ENCODE measurements around the gene ZNF608.
A peak's percentile ranks its signal among the peaks of the same experiment; 100 is the strongest.

Gene ZNF608

DNA sequence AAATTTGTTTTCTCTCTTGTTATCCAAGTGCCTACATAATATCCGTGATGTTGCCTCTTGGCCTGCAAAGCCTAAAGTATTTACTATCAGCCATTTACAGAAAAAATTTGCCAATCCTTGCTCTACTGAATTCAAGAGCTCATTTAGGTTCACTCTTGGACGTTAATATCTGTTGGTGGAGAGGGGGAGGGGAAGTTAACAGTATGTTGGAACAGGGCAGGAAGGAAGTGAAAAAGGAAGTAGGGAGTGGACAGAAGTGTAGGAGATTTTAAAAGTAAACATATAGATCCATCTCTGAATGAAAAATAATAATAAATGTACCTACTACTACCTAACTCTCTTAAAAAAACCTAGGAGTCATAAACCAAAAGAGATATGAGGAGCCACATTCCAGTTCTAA lies 32.8 kb downstream of the ZNF608 start:
- no peak for DNase-seq

DNA sequence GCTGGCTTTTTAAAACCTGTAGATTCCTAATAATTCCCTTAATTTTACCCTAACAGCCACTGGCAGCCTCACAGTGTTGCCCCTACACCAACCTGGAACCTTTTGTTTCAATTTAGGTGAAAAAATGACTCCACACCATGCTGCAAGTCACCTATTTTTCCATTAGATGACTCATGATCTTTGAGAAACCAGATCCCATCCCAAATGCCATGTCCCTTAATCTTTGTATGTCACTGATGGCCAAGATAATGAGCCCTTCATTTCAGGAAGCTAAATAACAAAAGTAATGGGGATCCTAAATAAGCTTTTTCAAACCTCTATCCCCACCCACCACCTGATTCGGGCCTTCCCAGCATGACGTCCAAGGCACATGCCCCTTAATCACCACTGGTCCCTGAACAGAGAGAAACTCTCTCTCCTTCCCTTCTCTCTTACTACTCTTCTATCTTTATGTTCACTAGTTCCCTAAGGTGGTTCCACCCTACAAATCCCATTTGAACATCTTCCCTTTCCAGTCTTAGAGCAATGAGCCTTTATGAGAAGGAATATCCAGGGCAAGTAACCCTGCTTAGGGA lies 33.6 kb downstream of the ZNF608 start:
- no peak for DNase-seq

DNA sequence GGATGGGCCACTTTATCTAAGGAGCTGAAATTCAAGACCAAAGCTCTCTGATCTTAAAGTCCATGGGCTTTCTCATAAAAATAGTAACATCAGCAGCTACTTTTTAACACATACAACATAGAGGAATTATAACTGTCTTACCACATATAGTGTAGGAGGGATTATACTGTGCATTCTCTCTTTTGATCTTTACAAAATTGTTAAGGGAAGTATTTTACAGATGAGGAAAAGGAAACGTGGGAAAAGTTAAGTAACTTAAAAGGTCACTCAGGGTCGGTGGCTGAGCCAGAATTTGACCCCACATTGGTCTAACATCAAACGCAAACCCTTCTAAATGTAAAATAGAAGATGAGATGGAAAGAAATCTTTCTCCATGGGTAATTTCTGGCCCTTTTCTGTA lies 38.4 kb downstream of the ZNF608 start:
- no peak for DNase-seq

DNA sequence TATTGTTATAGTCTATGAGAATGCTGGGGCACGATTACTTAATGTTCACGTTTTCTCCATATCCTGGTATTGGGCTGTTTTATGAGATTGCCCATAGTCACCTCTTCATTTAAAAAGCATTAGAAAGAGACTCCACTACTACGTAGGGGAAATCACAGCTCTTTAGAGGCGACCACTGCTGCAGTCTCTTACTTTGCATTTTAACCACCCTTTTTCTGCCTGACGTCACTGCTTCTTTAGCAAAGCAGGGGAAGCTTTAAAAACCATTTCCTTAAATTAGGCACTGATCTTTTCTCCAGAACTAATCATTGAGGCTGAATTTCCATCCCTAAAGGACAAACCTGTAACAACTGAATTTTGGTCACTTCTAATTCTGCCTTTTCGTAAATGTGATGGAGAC lies 38.9 kb downstream of the ZNF608 start:
- peak in 1 of 2 donors; percentile 6 for DNase-seq

DNA sequence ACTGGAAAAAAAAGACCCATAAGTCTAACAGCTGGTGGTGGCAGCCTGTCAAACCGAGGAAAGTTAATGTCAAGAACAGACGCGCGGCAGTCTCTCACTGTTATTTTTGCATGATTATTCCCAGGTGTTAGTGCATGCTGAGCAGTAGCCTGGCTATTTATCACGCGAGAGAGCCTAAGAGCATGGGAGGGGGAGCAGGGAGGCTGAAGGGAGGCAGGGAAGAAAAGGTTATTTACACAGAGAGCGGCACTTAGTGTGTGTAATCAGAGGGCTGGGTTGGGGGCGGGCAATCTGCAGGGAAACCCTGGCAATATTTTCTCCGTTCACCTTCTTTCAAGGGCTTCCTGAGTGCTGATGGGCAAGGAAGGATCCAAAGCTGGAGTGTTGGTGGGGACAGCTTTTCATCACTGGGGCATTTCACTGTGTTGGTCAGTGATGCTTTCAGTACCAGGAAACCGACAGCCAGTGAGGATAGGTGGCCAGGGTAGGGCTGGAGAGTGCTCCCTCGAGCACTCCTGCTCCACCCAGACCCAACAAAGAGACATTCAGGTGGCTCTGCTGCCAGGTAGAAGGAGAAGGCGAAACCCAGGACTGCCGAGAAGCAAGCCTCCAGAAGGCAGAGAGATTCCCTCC lies 39.6 kb downstream of the ZNF608 start:
- DNase-seq = no peak

DNA sequence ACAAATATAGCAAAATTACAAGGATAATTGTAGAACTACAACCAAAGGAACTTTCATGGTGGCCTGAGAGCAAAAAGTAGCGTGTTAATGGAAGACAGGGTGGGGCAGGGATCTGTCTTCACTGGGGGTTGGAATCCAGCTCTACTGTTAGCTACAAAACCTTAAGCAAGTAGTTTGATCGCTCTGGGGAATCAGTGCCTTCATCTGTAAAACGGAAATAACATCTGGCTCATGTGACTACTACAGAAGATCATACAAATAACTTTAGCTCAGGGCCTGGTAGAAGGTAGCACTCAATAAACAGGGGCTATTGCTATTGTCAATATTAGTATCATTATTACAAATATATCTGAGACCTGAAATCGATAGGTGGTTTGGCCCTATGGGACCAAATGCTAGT lies 40.4 kb downstream of the ZNF608 start:
- no peak for DNase-seq

DNA sequence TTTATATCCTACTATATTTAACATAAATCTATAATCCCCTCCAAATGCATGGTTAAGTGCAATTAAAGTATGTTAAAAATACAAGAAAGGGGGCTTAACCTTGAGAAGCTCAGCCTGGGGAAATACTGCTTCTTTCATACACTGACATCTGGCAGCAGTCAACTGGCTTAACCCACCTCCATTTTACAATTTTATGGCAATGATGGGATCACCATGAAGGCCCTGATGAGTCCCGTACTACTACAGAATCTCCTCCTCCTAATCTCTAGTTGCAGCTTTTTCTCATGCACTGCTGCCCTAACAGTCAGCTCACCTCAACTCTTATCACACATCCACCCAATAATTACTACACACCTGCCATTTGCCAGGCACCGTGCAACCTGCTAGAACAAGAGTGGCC lies 40.9 kb downstream of the ZNF608 start:
- no peak for DNase-seq

DNA sequence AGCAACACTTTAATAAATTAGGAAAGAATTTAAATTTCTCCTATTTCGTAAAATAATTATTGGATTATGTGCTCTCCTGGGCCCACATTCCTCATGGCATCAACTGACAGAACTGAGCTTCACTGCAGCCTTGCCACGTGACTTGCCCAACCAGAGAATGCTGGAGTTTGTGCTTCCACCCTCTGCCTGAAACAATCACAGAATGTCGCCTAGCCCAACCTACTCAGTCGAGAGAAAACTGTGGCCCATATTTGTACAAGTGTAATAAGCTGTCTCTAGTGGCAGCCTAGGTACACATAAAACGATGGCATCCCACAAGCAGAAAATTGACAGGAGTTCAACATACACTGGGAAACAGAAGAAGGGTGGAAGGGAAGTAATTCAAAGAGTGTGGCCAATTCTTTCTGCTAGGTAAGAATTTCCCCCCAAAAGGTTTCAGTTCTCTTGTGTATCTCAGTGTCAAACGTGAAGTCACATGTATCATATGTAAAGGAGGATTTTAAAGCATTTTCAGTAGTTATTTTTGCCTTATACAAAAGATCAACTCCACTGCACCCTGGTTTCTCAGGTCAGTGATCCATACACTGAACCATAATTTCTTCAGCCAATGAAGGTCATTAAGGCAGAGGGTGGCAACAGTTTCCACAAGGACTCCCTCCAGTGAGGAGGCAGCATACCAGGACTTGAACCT lies 41.7 kb downstream of the ZNF608 start:
- no peak for DNase-seq

DNA sequence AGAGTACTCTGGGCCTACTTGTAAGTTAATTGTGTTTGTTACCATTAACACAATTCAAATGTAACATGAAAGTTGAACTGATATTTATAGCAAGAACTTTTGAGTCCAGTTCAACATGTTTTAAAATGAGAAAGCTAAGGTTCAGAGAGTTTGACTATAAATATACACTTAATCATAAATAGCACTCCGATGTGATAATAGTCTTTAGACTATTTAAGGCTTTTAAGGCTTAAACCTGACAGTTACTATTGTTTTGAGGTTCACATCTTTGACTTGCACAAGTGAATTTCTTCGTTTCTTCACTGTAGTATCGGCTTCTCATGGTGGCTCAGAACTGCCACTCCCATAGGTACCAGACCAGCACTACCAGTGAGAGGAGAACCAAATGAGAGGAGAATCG lies 42.4 kb downstream of the ZNF608 start:
- no peak for DNase-seq

DNA sequence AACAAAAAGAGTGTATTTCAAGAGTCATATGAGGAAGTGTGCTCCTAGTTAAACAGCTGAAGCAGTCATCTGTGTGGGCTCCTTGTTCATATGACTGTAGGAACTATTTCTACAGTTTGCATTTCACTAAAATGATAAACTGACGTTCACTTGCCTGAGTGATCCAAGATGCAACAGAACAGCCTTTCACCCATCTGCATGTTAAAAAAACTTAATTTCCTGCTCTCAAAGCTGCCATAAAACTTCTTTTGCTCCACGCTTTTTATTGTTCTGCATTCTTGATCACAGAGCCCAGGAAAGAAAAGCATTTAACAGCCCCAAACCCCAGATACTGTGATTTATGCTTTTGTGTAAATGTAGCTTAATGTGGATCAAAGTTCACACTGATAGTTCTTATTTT lies 43.9 kb downstream of the ZNF608 start:
- DNase-seq = no peak

DNA sequence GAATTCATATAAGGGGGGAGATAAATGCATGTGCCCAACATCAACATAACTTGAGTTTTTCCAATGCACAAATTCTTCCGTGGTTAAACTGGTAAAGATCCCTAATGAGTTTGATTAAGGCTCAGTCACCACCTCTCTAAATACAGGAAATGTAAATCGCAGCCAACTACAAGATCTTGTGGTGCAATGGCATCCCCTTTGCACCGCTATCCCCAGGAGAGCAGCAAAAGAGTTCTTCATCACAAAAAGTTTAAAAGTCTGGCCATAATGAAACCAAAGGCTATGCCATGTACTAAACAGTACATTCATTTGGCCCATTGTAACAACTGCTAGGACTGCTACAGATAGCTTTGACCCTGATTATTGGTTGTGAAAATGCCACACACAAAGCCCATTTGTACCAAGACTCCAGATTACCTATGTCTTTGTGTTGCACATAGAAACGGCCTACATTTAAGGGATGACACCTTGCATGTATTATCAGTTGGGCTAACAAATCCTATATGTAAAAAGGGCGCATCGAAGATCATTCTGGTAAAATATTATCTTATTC lies 44.5 kb downstream of the ZNF608 start:
- no peak for DNase-seq

DNA sequence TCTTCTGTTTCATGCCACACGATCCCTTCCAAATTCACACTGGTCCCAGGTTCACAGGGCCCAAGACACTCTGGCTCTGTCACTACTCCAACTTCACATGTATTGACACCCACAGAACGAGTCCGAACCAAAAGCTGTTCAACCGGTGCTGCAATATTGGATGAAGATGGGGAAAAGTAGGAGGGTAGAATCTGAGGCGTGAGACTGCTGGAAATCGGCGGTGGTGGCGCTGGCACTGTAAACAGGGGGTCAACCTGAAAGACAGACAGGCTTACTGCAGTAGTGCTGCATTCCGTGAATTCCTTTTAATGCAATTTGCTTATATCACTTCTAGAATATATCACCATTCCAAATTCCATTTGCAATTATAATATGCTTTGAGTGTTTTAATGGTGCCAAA lies 45.4 kb downstream of the ZNF608 start:
- no peak for DNase-seq

DNA sequence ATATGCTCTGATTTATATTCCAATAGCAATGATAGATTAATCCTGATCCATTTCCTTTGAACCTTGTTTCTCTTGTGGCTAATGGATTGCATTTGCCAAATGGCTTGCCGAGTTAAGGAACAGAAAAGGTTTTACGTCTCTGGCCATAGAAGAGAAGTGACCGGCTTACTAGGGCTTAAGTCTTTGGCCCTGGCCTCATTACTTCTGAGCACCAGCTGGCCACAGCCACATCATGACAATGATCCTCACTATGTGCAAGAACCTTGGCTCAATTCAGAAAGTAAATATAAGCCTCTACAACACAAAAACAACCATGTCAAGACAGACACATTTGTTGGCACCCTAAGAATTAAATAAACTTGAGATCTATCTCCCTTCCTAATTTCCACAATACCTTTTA lies 46.1 kb downstream of the ZNF608 start:
- DNase-seq = no peak

DNA sequence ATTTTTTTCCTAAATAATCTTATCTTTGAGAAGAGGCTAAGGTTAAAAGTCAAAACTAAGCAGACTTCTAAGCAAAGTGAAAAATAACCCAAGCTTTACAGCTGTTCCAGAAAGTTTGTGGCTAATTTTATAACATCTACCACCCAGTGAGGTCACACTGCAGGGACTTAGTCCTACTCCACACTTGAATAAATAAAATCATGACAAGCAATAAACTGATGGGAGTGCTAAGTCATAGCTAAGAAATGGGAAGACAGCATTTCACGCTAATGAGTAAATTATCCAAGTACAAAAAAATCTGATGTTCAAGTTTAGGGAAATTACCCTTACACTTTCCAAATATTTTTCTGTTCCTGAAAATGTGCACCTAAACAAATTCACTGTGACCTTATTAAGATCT lies 47.7 kb downstream of the ZNF608 start:
- no peak for DNase-seq

DNA sequence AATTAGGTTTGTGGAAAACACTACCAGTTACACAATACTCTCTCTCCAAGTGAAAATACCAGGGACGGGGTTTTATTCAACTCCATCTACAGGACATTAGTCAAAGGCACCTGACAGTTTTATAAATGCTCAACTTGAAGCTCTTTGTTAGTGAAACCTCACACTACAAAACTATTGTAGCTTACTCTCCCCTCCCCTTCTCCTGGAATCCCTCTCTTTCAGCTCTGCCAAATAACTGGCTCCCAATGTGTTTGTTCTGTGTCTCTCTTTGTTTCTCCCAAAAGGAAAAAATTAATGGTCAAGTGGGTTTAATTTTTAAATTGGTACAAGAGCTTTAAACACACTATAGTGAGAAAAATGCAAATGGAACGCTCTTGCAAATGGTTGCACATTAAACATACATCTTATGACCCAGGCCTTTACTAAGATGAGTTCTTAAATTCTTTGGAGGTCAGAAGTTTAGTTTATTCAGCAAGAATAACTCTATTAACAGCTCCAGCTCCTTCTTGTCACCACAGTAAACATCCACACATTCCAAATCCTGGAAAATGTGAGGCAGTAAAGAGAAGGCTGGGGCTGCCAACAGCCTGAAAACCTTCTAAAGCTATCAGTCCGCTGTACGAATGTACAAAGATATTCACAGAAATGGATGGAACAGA lies 48.4 kb downstream of the ZNF608 start:
- DNase-seq = no peak

DNA sequence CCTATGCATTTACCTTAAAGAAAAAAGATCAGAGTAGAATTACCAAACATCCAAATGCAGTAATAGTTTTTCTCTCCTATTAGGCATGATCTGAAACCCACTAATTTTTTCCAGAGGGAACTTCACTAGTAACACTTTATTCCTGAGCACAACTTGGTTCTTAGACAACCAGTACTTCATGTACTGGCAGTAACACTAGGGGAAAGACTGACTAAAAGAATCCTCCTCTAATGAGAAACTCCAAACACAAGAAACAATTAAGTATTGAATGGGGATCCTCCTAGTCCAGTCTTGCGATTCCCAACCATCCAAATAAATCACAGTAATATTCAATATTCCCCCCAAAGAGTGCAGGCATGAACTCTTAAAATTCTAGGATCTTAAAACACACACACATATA lies 48.9 kb downstream of the ZNF608 start:
- no peak for DNase-seq

DNA sequence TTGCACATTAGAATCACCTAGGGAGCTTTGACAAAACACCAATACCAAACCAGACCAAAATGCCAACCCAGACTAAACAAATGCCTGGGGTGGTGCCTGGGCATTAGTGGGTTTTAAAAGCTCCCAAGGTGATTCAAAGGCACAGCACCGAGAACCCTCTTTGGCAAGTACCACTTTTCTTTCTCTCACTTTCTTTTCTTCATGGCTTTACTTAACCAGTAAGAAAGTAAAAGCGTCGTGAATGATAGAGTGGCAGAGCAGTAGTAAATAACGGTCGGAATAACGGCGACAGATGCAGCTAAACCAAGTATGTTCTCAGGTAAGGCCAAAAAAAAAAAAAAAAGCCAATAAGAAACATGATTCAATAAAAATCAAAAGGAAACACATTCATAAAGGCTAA lies 49.5 kb downstream of the ZNF608 start:
- no peak for DNase-seq
